Measurements from ENCODE around the gene PRKCE.

The PRKCE gene

DNA sequence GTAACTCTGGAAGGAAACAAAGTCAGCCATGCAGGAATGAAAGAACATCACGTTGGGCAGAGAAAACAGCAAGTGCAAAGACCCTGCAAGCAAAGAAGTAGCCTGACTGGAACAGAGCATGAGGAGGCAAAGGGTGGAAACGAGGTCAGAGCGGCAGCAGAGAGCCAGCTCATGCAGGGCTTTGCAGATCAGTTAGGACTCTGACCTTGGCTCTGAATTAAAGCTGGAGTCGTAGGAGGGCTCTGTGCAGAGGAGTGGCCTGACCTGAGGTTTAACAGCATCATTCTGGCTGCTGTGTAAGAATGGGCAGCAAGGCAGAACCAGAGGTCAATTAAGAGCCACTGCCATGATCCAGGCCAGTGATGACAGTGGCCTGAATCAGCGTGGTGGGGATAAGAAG lies 220.7 kb downstream of the PRKCE start:
- Histone ChIP-seq H3K27ac (no peak overlapping the region), H3K27me3 (replicated peaks) (no peaks in the 10 kb centered on the region), H3K36me3 (replicated peaks) (no peaks in the 10 kb centered on the region), H3K4me3 (ENCODE audit: low read depth, low read length) (no peak overlapping the region)
- in situ Hi-C loops (cut with HindIII; ENCODE audit: low pct_ligation_motif_present, low sequenced_read_pairs), result no loop called here
- TF ChIP-seq, protein P1, sequence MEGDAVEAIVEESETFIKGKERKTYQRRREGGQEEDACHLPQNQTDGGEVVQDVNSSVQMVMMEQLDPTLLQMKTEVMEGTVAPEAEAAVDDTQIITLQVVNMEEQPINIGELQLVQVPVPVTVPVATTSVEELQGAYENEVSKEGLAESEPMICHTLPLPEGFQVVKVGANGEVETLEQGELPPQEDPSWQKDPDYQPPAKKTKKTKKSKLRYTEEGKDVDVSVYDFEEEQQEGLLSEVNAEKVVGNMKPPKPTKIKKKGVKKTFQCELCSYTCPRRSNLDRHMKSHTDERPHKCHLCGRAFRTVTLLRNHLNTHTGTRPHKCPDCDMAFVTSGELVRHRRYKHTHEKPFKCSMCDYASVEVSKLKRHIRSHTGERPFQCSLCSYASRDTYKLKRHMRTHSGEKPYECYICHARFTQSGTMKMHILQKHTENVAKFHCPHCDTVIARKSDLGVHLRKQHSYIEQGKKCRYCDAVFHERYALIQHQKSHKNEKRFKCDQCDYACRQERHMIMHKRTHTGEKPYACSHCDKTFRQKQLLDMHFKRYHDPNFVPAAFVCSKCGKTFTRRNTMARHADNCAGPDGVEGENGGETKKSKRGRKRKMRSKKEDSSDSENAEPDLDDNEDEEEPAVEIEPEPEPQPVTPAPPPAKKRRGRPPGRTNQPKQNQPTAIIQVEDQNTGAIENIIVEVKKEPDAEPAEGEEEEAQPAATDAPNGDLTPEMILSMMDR (IDR thresholded peaks at IDR 0.05; ENCODE audit: low read depth, low read length, missing control alignments), result no peak
- DNase-seq, result no peak

DNA sequence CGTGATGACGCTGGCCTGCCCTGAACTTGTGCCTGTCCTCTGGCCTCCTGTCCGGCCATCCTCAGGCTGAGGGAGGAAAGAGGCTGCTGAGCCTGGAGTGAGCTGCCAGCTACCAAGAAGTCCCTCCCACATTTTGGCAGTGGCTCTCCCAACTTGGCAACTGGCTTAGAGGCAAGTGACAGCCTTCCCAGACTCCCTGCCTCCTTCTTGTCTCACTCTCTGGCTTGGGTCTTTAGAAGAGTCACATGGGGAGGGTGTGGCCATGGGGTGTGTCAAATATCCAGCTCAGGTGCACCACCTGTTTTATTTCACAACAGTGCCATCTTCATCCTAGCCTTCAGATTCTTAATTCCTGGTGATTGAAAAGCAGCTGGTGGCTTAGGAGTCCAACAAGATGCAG lies 222.9 kb downstream of the PRKCE start:
- Histone ChIP-seq H3K36me3 (replicated peaks) (no peaks in the 10 kb centered on the region), H3K27ac (no peak overlapping the region), H3K4me3 (ENCODE audit: low read depth, low read length) (no peak overlapping the region), H3K27me3 (replicated peaks) (no peaks in the 10 kb centered on the region)
- in situ Hi-C loops (cut with HindIII; ENCODE audit: low pct_ligation_motif_present, low sequenced_read_pairs), result no loop called here
- DNase-seq, result no peak
- TF ChIP-seq, protein P1 (IDR thresholded peaks at IDR 0.05; ENCODE audit: low read depth, low read length, missing control alignments), result no peak

DNA sequence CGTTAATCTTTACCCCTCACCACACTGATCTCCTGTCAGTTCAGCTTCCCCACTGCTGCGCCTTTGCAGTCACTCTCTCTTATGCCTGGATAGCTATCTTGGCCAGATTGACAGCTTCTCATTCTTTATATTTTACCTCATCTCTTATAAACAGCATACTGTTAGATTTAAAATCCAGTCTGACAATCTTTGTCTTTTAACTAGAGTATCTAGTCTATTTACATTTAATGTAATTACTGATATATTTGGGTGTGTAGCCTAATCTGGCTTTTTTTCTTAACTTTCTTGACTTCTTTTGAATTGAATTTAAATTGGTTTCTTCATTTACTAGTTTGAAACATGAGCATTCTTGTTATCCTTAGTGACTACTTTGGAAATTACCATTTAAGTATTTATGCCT lies 225.1 kb downstream of the PRKCE start:
- Histone ChIP-seq H3K27ac (no peak overlapping the region), H3K27me3 (replicated peaks) (no peaks in the 10 kb centered on the region), H3K36me3 (replicated peaks) (no peaks in the 10 kb centered on the region), H3K4me3 (ENCODE audit: low read depth, low read length) (no peak overlapping the region)
- TF ChIP-seq, protein P1 (IDR thresholded peaks at IDR 0.05; ENCODE audit: low read depth, low read length, missing control alignments), result no peak
- DNase-seq, result no peak
- in situ Hi-C loops (cut with HindIII; ENCODE audit: low pct_ligation_motif_present, low sequenced_read_pairs), result no loop called here

DNA sequence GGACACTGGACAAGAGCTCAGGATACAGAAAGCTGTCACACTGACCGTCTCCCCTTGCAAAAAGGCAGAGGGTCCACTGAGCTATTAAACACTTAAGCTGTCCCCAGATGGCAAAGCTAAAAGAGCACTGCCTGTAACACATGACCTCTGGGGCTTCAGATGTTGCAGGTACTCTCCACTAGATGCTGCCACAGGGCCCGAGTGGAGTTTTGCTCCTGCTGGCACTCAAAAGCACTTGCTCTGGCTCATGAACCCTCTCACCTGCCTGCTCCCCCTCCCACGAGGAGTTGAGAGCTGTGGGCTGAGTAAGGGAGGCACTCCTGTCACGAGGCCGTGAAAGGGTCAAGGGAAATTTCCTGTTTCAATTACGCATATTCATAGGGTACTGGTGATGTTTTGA lies 227.9 kb downstream of the PRKCE start:
- TF ChIP-seq, protein P1 (IDR thresholded peaks at IDR 0.05; ENCODE audit: low read depth, low read length, missing control alignments), result peak; percentile 4
- DNase-seq, result no peak
- no peak overlapping the region for H3K4me3 ChIP-seq (ENCODE audit: low read depth, low read length)
- H3K27ac ChIP-seq, result no peak overlapping the region
- in situ Hi-C loops (cut with HindIII; ENCODE audit: low pct_ligation_motif_present, low sequenced_read_pairs), result no loop called here
- H3K27me3 ChIP-seq (replicated peaks), result no peaks in the 10 kb centered on the region
- H3K36me3 ChIP-seq (replicated peaks), result no peaks in the 10 kb centered on the region

DNA sequence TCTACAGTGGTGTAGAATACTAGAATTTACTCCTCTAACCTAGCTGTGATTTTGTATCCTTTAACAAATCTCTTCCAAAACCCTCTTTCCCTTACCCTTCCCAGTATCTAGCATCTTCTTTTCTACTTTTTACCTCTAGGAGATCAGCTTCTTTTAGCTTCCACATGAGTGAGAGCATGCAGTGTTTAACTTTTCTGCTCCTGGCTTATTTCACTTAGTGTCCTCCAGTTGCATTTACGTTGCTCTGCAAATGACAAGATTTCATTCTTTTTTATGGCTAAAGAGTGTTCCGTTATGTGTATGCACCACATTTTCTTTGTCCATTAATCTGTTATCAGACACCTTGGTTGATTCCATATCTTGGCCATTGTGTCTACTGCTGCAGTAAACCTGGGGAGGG lies 228.5 kb downstream of the PRKCE start:
- Histone ChIP-seq H3K27me3 (replicated peaks) (no peaks in the 10 kb centered on the region), H3K4me3 (ENCODE audit: low read depth, low read length) (no peak overlapping the region), H3K27ac (no peak overlapping the region), H3K36me3 (replicated peaks) (no peaks in the 10 kb centered on the region)
- TF ChIP-seq, protein P1 (IDR thresholded peaks at IDR 0.05; ENCODE audit: low read depth, low read length, missing control alignments), result no peak
- in situ Hi-C loops (cut with HindIII; ENCODE audit: low pct_ligation_motif_present, low sequenced_read_pairs), result no loop called here
- DNase-seq, result no peak

DNA sequence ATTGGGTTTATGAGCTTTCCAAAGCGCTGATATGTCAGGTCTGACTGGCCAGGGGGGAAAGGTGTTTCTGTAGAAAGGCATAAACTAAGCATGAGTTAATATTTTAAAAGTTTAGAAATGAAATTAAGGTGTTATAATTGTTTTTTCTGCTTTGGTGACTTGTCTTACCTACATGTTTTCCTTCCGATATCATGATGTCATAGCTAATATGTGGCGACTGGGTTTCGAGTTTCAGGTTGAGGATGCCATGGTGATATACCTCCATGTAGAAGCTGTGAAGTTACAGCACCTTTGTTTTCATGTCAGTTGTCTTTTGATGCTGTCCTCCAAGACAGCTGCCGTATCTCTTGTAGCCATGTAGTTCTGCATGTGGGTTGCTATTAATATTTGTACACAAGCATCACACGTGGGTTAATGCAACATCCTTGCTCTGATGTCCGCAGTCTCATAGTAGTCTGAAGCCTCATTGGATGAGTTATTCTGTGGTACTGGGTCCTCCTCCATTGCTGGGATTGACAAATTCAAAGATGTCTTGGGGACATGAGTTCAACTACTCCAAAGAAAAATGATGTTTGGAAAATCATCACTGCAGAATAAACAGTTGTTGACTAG lies 230.6 kb downstream of the PRKCE start:
- Histone ChIP-seq H3K4me3 (ENCODE audit: low read depth, low read length) (no peak overlapping the region), H3K27me3 (replicated peaks) (no peaks in the 10 kb centered on the region), H3K27ac (no peak overlapping the region), H3K36me3 (replicated peaks) (no peaks in the 10 kb centered on the region)
- TF ChIP-seq, protein P1 (IDR thresholded peaks at IDR 0.05; ENCODE audit: low read depth, low read length, missing control alignments), result no peak
- DNase-seq, result no peak
- in situ Hi-C loops (cut with HindIII; ENCODE audit: low pct_ligation_motif_present, low sequenced_read_pairs), result no loop called here
